ENCODE measurements around the gene HIBCH.

- TF ChIP-seq CTCF (conservative IDR thresholded peaks at IDR 0.05) (no peak), ZFX (IDR thresholded peaks at IDR 0.05) (no peak)
These were observed 15.6 kb upstream of the HIBCH start for GRCh38 chr2:190335225-190335559.
